ENCODE measurements around the gene KRT74.

DNA sequence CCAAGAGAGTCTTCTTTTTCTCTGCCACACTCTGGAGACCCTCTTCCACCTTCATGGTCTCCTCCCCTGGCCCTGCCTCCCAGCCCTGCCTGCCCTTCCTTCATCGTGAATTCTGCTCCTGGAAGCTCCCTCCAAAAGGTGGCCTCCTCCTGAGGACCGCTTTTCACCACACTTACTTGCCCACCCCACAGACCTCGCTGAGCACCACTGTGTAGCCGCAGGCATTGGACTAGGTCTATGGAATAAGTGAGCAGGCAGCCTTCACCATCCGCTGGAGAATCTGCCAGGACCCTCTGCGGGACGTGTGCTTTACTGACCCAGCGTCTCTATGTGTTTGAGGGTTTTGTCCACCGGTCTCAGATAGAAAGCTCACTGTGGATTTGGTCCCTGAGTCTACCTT is 43.8 kb downstream of the KRT74 start:
- no peak for TF ChIP-seq PHB2 (IDR thresholded peaks at IDR 0.05; ENCODE audit: low read depth)
- no peak for TF ChIP-seq POU5F1 (IDR thresholded peaks at IDR 0.05; ENCODE audit: borderline replicate concordance, low read depth, low read length, partially characterized antibody)
- no peak for TF ChIP-seq ZNF263 (CRISPR knock-in tag; IDR thresholded peaks at IDR 0.05; ENCODE audit: borderline replicate concordance)
- no peak for TF ChIP-seq SP1 (CRISPR knock-in tag; IDR thresholded peaks at IDR 0.05)
- TF ChIP-seq PHF8 (IDR thresholded peaks at IDR 0.05; ENCODE audit: borderline replicate concordance, low read length), result no peak
- TF ChIP-seq SIN3A (IDR thresholded peaks at IDR 0.05; ENCODE audit: borderline replicate concordance in 2 of 2, control insufficient read depth in 1 of 2, low read depth in 2 of 2, low read length in 2 of 2), result no peak
- TF ChIP-seq, protein P1, sequence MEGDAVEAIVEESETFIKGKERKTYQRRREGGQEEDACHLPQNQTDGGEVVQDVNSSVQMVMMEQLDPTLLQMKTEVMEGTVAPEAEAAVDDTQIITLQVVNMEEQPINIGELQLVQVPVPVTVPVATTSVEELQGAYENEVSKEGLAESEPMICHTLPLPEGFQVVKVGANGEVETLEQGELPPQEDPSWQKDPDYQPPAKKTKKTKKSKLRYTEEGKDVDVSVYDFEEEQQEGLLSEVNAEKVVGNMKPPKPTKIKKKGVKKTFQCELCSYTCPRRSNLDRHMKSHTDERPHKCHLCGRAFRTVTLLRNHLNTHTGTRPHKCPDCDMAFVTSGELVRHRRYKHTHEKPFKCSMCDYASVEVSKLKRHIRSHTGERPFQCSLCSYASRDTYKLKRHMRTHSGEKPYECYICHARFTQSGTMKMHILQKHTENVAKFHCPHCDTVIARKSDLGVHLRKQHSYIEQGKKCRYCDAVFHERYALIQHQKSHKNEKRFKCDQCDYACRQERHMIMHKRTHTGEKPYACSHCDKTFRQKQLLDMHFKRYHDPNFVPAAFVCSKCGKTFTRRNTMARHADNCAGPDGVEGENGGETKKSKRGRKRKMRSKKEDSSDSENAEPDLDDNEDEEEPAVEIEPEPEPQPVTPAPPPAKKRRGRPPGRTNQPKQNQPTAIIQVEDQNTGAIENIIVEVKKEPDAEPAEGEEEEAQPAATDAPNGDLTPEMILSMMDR (IDR thresholded peaks at IDR 0.05 in 2 of 3, conservative IDR thresholded peaks at IDR 0.05 in 1 of 3; ENCODE audit: insufficient read depth in 2 of 3, low read depth in 1 of 3, low read length in 3 of 3), result no peak
- no peak for TF ChIP-seq ZNF561 (CRISPR knock-in tag; conservative IDR thresholded peaks at IDR 0.05)
- TF ChIP-seq, protein P2, sequence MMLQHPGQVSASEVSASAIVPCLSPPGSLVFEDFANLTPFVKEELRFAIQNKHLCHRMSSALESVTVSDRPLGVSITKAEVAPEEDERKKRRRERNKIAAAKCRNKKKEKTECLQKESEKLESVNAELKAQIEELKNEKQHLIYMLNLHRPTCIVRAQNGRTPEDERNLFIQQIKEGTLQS (IDR thresholded peaks at IDR 0.05), result no peak
- TF ChIP-seq, protein P2 (CRISPR knock-in tag; conservative IDR thresholded peaks at IDR 0.05), result no peak
- TF ChIP-seq RBM17 (IDR thresholded peaks at IDR 0.05; ENCODE audit: borderline replicate concordance, low read depth, low read length), result no peak
